GM12878 (cell line): Measurements from ENCODE around the gene RNF150. TPM values are rescaled to one million over a fixed set of nuclear protein-coding genes. Genes with fewer than 3 reads are reported as not detected.

Experiments used
- ATAC-seq: fragments of 200-7000 bp; cut with Tn5 transposase; 3 replicates; pipeline ENCODE4 v1.9.1; 2020; ENCODE audit warnings: mild to moderate bottlenecking, moderate library complexity
- BruUV-seq: library from RNA; stranded (reverse); fragments of 400-500 nt; replicated peaks from 2 replicates; lab custom pipeline; 2021; lab: Mats Ljungman, UMichigan
- CTCF ChIA-PET: fragments of 300-600 bp; sonication (Branson Sonifier 250); formaldehyde crosslinking; extraction: SDS; loops from one replicate; lab custom pipeline; 2021; ENCODE audit warnings: inconsistent platforms; lab: Yijun Ruan, JAX
- POLR2A ChIA-PET: fragments of 350-600 bp; formaldehyde crosslinking; extraction: SDS; loops from one replicate; lab custom pipeline; 2021; ENCODE audit warnings: inconsistent platforms; lab: Charles Lee
- RAD21 ChIA-PET: fragments of 300-600 bp; sonication (Branson Sonifier 250); formaldehyde crosslinking; loops from one replicate; lab custom pipeline; 2023; ENCODE audit warnings: antibody characterized with exemption; ENCODE audit not compliant: unreplicated experiment; lab: Charles Lee
- SMC1A ChIA-PET: fragments of 300-600 bp; sonication (Branson Sonifier 250); formaldehyde crosslinking; loops from one replicate; lab custom pipeline; 2023; ENCODE audit not compliant: unreplicated experiment, uncharacterized antibody; lab: Charles Lee
- DNase-seq: peaks from one replicate; pipeline ENCODE4 v3.0.0-alpha.2; 2011; ENCODE audit warnings: low read depth, low spot score
- FAIRE-seq: peaks from 3 replicates; lab custom pipeline; 2011; peaks lifted over from hg19 to GRCh38; lab: Jason Lieb, UNC
- H2AFZ ChIP-seq: 2 replicates; pipeline ENCODE4 v1.6.0; 2011; ENCODE audit warnings: low read depth, low read length, control low read depth; ENCODE audit not compliant: control insufficient read depth
- H3K27ac ChIP-seq: 2 replicates; pipeline ENCODE4 v1.5.1; 2011; ENCODE audit warnings: control low read depth; ENCODE audit not compliant: control insufficient read depth, insufficient read depth
- H3K27me3 ChIP-seq, 2 experiments: replicated peaks in 1 of 2; 2 replicates each; pipeline versions ENCODE4 v1.6.0 to v1.6.1; 2011; ENCODE audit warnings: low read length in 1 of 2; ENCODE audit not compliant: control insufficient read depth in 2 of 2, insufficient read depth in 2 of 2
- H3K36me3 ChIP-seq, 2 experiments: 2 replicates each; pipeline ENCODE4 v1.5.1; 2011; ENCODE audit warnings: low read length in 1 of 2; ENCODE audit not compliant: control insufficient read depth in 2 of 2, insufficient read depth in 2 of 2
- H3K4me1 ChIP-seq: 2 replicates; pipeline ENCODE4 v1.6.1; 2011; ENCODE audit warnings: mild to moderate bottlenecking, low read length, moderate library complexity, mixed read lengths; ENCODE audit not compliant: control insufficient read depth, insufficient read depth
- H3K4me2 ChIP-seq: 2 replicates; pipeline ENCODE4 v1.6.0; 2011; ENCODE audit warnings: control low read depth; ENCODE audit not compliant: control insufficient read depth, insufficient read depth
- H3K4me3 ChIP-seq: fragments of 200-600 bp; sonication (generic); 2 replicates; pipeline ENCODE4 v1.5.1; 2016
- H3K79me2 ChIP-seq: 2 replicates; pipeline ENCODE4 v1.6.0; 2011; ENCODE audit warnings: low read length; ENCODE audit not compliant: control insufficient read depth, insufficient read depth
- H3K9ac ChIP-seq: 2 replicates; pipeline ENCODE4 v1.8.0; 2011; ENCODE audit warnings: low read length, control low read depth, mixed read lengths; ENCODE audit not compliant: control insufficient read depth, insufficient read depth
- H3K9me3 ChIP-seq: replicated peaks from 3 replicates; pipeline ENCODE4 v1.5.1; 2011; ENCODE audit warnings: mild to moderate bottlenecking, low read length; ENCODE audit not compliant: control insufficient read depth, insufficient read depth
- H4K20me1 ChIP-seq: 2 replicates; pipeline ENCODE4 v1.6.0; 2011; ENCODE audit not compliant: control insufficient read depth, insufficient read depth
- CEBPB ChIP-seq, 2 experiments: fragments of 150-350 bp in 1 of 2; IDR thresholded peaks; 2 replicates each; pipeline ENCODE4 v1.6.1; 2012 to 2014; ENCODE audit warnings: low read depth in 2 of 2, low read length in 2 of 2, borderline replicate concordance in 1 of 2, inconsistent platforms in 1 of 2
- CHD2 ChIP-seq: IDR thresholded peaks from 2 replicates; pipeline ENCODE4 v1.6.1; 2011; ENCODE audit warnings: low read depth, low read length, improper control_type of control experiment, borderline replicate concordance
- E2F8 ChIP-seq: fragments of 450-650 bp; IDR thresholded peaks from 2 replicates; pipeline ENCODE4 v1.6.1; 2018; ENCODE audit warnings: mild to moderate bottlenecking, low read depth, moderate library complexity; ENCODE audit not compliant: partially characterized antibody
- FOS ChIP-seq: IDR thresholded peaks from 3 replicates; pipeline ENCODE4 v1.6.1; 2011; ENCODE audit warnings: borderline replicate concordance; ENCODE audit not compliant: insufficient read length; ENCODE audit errors: extremely low read depth
- NFYA ChIP-seq: IDR thresholded peaks from 2 replicates; pipeline ENCODE4 v1.6.1; 2011; ENCODE audit warnings: low read depth, mild to moderate bottlenecking, low read length, improper control_type of control experiment, borderline replicate concordance
- NFYB ChIP-seq: IDR thresholded peaks from 2 replicates; pipeline ENCODE4 v1.6.1; 2011; ENCODE audit warnings: low read depth, mild to moderate bottlenecking, low read length, improper control_type of control experiment, moderate library complexity; ENCODE audit not compliant: insufficient read depth
- ZNF207 ChIP-seq: fragments of 450-650 bp; IDR thresholded peaks from 2 replicates; pipeline ENCODE4 v1.6.1; 2014; ENCODE audit warnings: antibody characterized with exemption, mild to moderate bottlenecking, borderline replicate concordance
- WGBS: methylation state at CpG from one replicate; pipeline ENCODE4 v1.1.6; 2016; ENCODE audit warnings: low lambda C conversion rate; ENCODE audit not compliant: insufficient replicate concordance, insufficient coverage; ENCODE audit errors: missing lambda C conversion rate; 5-methylcytosine and 5-hydroxymethylcytosine counted together
- in situ Hi-C: fragments of 300-500 bp; cut with MboI; formaldehyde crosslinking; loops from 9 replicates; pipeline ENCODE4 v1.14.3; 2018; ENCODE audit warnings: mixed read lengths
- intact Hi-C: fragments of 100-400 bp; cut with micrococcal nuclease; formaldehyde crosslinking; loops from one replicate; pipeline ENCODE4 v1.14.2; 2022; ENCODE audit not compliant: unreplicated experiment
- polyA plus RNA-seq, 11 experiments: library from polyadenylated mRNA; depleted of rRNA in 4 of 11; unstranded in 6 of 11; stranded (reverse) in 5 of 11; fragments of >200 nt; fragmentation: Nextera tagmentation in 4 of 11; fragmentation: Illumina TruSeq in 1 of 11; extraction: Ambion mirVana in 4 of 11; extraction: Trizol in 1 of 11; gene quantifications; 1 replicate in 1 of 11; 2 replicates in 10 of 11; pipeline versions ENCODE4 v1.2.1 to v1.2.3, GENCODE V29; 2011 to 2016; ENCODE audit warnings: inconsistent platforms in 2 of 11, missing spikeins in 2 of 11, low read depth in 1 of 11
- total RNA-seq, 4 experiments: library from RNA; depleted of rRNA in 3 of 4; stranded (reverse); fragments of >200 nt in 3 of 4; fragmentation: Illumina TruSeq in 1 of 4; extraction: Trizol in 1 of 4; gene quantifications; 2 replicates each; pipeline versions ENCODE4 v1.2.1 to v1.2.3, GENCODE V29; 2013 to 2021

RNF150 gene
- total and polyA plus RNA-seq, 10 of the 15 experiments (the other 5 are each of a cell fraction or from before 2014, with no cell fraction given), result 0.01 to 2.3 (median 0.04) TPM; not detected in 6

GRCh38 chr4:140857111-140857510, 276.2 kb downstream of the RNF150 start (continued):
- TF ChIP-seq ZNF207 (no peak), NFYA (no peak), FOS (no peak)

DNA sequence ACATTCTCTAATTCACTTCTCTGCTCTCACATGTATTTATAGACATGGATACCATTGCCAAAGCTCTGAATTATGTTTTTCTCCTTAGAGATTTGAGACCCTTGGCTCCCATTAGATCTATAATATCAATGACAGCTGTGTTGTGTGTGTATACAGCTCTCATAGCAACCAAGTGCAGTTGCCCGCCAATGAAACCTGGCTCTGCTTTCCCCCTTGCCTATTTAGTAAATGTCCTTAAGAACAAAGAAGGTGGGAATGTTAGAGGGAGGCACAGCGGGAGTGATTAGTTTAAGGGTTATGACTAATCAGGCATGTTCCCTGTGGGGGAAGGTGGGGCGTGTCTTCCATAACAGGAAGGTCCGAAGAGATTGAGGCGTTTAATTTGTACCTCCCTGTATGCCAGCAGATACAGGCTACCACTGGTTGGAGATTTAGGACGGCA, 276.6 kb downstream of the RNF150 start:
- in situ Hi-C loops, result loop anchor here (10.0 kb wide), 1 partner anchor 242 kb away; no protein-coding TSS in a partner anchor
- 69% methylated on average over 6 of the region's 6 CpGs for WGBS

GRCh38 chr4:140854168-140854567, 279.1 kb downstream of the RNF150 start:
- 0% methylated on average over 2 of the region's 2 CpGs for WGBS
- CTCF ChIA-PET, result interaction anchor here (0.6 to 2.5 kb wide), 3 partner anchors 34 to 524 kb away, joined by 4 to 15 read pairs (median 4); no protein-coding TSS in a partner anchor

More for the DNA sequence above, 276.6 kb downstream of the RNF150 start:
- H3K4me1 ChIP-seq, result no peaks in the 10 kb centered on the region
- BruUV-seq, result no TSS peak
- ChIA-PET POLR2A (no interaction called here), RAD21 (no interaction called here), SMC1A (no interaction called here), CTCF (no interaction called here)
- H4K20me1 ChIP-seq, result no peaks in the 10 kb centered on the region
- H3K9me3 ChIP-seq, result no peaks in the 10 kb centered on the region
- ATAC-seq (no peak), FAIRE-seq (no peak), DNase-seq (no peak)
- intact Hi-C loops, result no loop called here
- H3K27me3 ChIP-seq, result no peaks in the 10 kb centered on the region
- H3K36me3 ChIP-seq, result no peaks in the 10 kb centered on the region
- no peak overlapping the region for H2AFZ ChIP-seq
- H3K79me2 ChIP-seq, result no peaks in the 10 kb centered on the region
- TF ChIP-seq NFYB, result no peak
- no peak overlapping the region for H3K9ac ChIP-seq
- no peak overlapping the region for H3K4me2 ChIP-seq
- no peak overlapping the region for H3K4me3 ChIP-seq
- H3K27ac ChIP-seq, result no peak overlapping the region

More at GRCh38 chr4:140854168-140854567, 279.1 kb downstream of the RNF150 start:
- no peak for ATAC-seq
- Histone ChIP-seq H4K20me1 (no peaks in the 10 kb centered on the region), H3K27me3 (no peaks in the 10 kb centered on the region), H3K79me2 (no peaks in the 10 kb centered on the region), H3K36me3 (no peaks in the 10 kb centered on the region), H3K4me1 (no peaks in the 10 kb centered on the region), H3K9me3 (no peaks in the 10 kb centered on the region), H2AFZ (no peak overlapping the region), H3K9ac (no peak overlapping the region), H3K4me3 (no peak overlapping the region), H3K27ac (no peak overlapping the region), H3K4me2 (no peak overlapping the region)
- no TSS peak for BruUV-seq
- TF ChIP-seq CHD2, result no peak
- no peak for TF ChIP-seq E2F8
- no peak for TF ChIP-seq CEBPB (IDR thresholded peaks at IDR 0.05; ENCODE audit: borderline replicate concordance in 1 of 2, low read depth in 2 of 2, low read length in 2 of 2)
- SMC1A ChIA-PET, result interaction anchor here (1.0 to 2.5 kb wide), 3 partner anchors 30 to 524 kb away, joined by 3 to 10 read pairs (median 3); no protein-coding TSS in a partner anchor
- FAIRE-seq, result no peak
- intact Hi-C loops, result loop anchor here (5.0 kb wide), 3 partner anchors 227 to 427 kb away; partner anchors contain the start of gene CLGN
- in situ Hi-C loops, result loop anchor here (5.0 to 10.0 kb wide), 2 partner anchors 239 to 492 kb away; no protein-coding TSS in a partner anchor
- POLR2A ChIA-PET, result no interaction called here
- RAD21 ChIA-PET, result interaction anchor here (1.8 to 2.2 kb wide), 2 partner anchors 111 to 494 kb away, joined by 4 to 9 read pairs; no protein-coding TSS in a partner anchor
- DNase-seq, result no peak
